Osteoblast (primary cell): ENCODE measurements around the gene RUVBL1. TPM values are rescaled to one million over a fixed set of nuclear protein-coding genes. Genes with fewer than 3 reads are reported as not detected.

Experiments
- DNase-seq: peaks from one replicate; pipeline ENCODE4 v3.0.0; 2011; ENCODE audit warnings: low spot score, mixed read lengths; ENCODE audit not compliant: insufficient read length; ENCODE audit errors: missing footprints
- H2AFZ ChIP-seq: 2 replicates; pipeline ENCODE4 v1.6.0; 2011; ENCODE audit warnings: mild to moderate bottlenecking, low read length
- H3K27ac ChIP-seq: 2 replicates; pipeline ENCODE4 v1.5.1; 2011; ENCODE audit warnings: mild to moderate bottlenecking, low read depth, low read length, moderate library complexity
- H3K27me3 ChIP-seq: 2 replicates; pipeline ENCODE4 v1.6.0; 2012; ENCODE audit warnings: mild to moderate bottlenecking, control low read depth, inconsistent platforms, low read length, moderate library complexity; ENCODE audit not compliant: insufficient read depth
- H3K36me3 ChIP-seq: 2 replicates; pipeline ENCODE4 v1.5.1; 2011; ENCODE audit warnings: mild to moderate bottlenecking, low read length, control low read depth, moderate library complexity; ENCODE audit not compliant: insufficient read depth
- H3K4me1 ChIP-seq: 2 replicates; pipeline ENCODE4 v1.5.1; 2011; ENCODE audit warnings: mild to moderate bottlenecking, low read length, control low read depth, moderate library complexity; ENCODE audit not compliant: insufficient read depth
- H3K4me2 ChIP-seq: 2 replicates; pipeline ENCODE4 v1.6.0; 2011; ENCODE audit warnings: mild to moderate bottlenecking, low read length; ENCODE audit not compliant: insufficient read depth
- H3K4me3 ChIP-seq: fragments of 200-600 bp; sonication (generic); 3 replicates; pipeline ENCODE4 v1.5.1; 2012; ENCODE audit warnings: mild to moderate bottlenecking, low read length, inconsistent platforms; ENCODE audit not compliant: insufficient read depth
- H3K79me2 ChIP-seq: 2 replicates; pipeline ENCODE4 v1.6.0; 2012; ENCODE audit warnings: mild to moderate bottlenecking, low read length, control low read depth, inconsistent platforms; ENCODE audit not compliant: insufficient read depth
- H3K9me3 ChIP-seq: 2 replicates; pipeline ENCODE4 v1.5.1; 2011; ENCODE audit warnings: low read depth, low read length, control low read depth
- H4K20me1 ChIP-seq: 2 replicates; pipeline ENCODE4 v1.6.0; 2012; ENCODE audit warnings: mild to moderate bottlenecking, low read length, control low read depth; ENCODE audit not compliant: insufficient read depth
- total RNA-seq: library from RNA; depleted of rRNA; stranded (reverse); fragments of >200 nt; gene quantifications from 2 replicates; pipeline ENCODE4 v1.2.3, GENCODE V29; 2012
- TF ChIP-seq, protein P1 (sequence below): IDR thresholded peaks from 2 replicates; pipeline ENCODE4 v1.5.1; 2011; ENCODE audit warnings: mild to moderate bottlenecking, low read depth, low read length, moderate library complexity; ENCODE audit errors: extremely low read depth

RUVBL1 gene
- total RNA-seq, 1 donor, result 41.6 TPM

DNA sequence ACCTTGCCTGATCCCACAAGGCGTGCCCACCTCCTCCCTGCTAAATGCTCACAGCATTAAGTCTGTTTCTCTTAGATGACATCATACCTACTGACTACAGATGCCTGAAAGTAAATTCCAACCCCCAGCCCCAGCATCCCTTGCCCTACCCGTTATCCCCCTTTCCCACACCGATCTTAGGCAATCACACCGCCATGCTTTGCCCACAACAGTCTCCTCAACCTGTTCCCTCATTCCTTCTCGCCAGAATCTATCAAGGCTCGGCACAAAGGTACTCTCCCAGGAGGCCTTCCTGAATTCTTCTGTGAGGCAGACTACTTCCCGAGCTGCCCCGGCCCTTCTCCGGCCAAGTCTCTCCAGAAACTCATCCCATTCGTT lies 72.2 kb downstream of the RUVBL1 start:
- Histone ChIP-seq H3K27ac (peak overlapping the region; percentile 81), H4K20me1 (peaks cover 35% of the 10 kb centered on the region), H3K4me3 (peak overlapping the region; percentile 95), H3K4me1 (peaks cover 36% of the 10 kb centered on the region), H3K9me3 (no peaks in the 10 kb centered on the region), H2AFZ (peak overlapping the region; percentile 99), H3K4me2 (peak overlapping the region; percentile 99), H3K79me2 (peaks cover 48% of the 10 kb centered on the region), H3K36me3 (peaks cover 30% of the 10 kb centered on the region), H3K27me3 (peaks cover 13% of the 10 kb centered on the region)
- DNase-seq, result peak; percentile 71
- TF ChIP-seq, protein P1, sequence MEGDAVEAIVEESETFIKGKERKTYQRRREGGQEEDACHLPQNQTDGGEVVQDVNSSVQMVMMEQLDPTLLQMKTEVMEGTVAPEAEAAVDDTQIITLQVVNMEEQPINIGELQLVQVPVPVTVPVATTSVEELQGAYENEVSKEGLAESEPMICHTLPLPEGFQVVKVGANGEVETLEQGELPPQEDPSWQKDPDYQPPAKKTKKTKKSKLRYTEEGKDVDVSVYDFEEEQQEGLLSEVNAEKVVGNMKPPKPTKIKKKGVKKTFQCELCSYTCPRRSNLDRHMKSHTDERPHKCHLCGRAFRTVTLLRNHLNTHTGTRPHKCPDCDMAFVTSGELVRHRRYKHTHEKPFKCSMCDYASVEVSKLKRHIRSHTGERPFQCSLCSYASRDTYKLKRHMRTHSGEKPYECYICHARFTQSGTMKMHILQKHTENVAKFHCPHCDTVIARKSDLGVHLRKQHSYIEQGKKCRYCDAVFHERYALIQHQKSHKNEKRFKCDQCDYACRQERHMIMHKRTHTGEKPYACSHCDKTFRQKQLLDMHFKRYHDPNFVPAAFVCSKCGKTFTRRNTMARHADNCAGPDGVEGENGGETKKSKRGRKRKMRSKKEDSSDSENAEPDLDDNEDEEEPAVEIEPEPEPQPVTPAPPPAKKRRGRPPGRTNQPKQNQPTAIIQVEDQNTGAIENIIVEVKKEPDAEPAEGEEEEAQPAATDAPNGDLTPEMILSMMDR, result no peak

DNA sequence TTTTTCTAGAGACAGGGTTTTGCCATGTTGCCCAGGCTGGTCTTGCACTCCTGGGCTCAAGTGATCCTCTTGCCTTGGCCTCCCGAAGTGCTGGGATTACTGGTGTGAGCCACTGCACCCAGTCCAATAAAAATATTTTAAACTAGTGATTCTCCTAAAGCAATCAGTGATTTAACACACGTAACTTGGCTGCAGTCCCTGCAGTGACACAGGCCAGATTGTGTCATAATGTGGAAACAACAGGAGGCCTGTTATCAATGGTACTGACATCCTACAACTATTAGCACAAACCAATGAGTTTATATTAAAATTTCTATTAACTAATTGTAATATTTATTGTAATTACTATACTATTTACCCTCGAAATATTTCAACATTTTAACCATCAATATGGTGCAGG lies 73.0 kb downstream of the RUVBL1 start:
- H2AFZ ChIP-seq, result no peak overlapping the region
- H3K9me3 ChIP-seq, result no peaks in the 10 kb centered on the region
- H4K20me1 ChIP-seq, result peaks cover 27% of the 10 kb centered on the region
- H3K4me1 ChIP-seq, result peaks cover 34% of the 10 kb centered on the region
- H3K27ac ChIP-seq, result no peak overlapping the region
- no peak for DNase-seq
- H3K36me3 ChIP-seq, result peaks cover 21% of the 10 kb centered on the region
- TF ChIP-seq, protein P1, result no peak
- H3K4me2 ChIP-seq, result peak overlapping the region; percentile 99
- no peak overlapping the region for H3K4me3 ChIP-seq
- peaks cover 13% of the 10 kb centered on the region for H3K27me3 ChIP-seq
- peaks cover 39% of the 10 kb centered on the region for H3K79me2 ChIP-seq

GRCh38 chr3:128041344-128041743 lies 82.3 kb downstream of the RUVBL1 start:
- H3K79me2 ChIP-seq, result no peaks in the 10 kb centered on the region
- no peak overlapping the region for H3K4me2 ChIP-seq
- H3K9me3 ChIP-seq, result no peaks in the 10 kb centered on the region
- no peak overlapping the region for H2AFZ ChIP-seq
- H3K4me1 ChIP-seq, result no peaks in the 10 kb centered on the region
- H3K27me3 ChIP-seq, result peaks cover 37% of the 10 kb centered on the region
- TF ChIP-seq, protein P1, result no peak
- H3K4me3 ChIP-seq, result no peak overlapping the region
- no peaks in the 10 kb centered on the region for H4K20me1 ChIP-seq
- DNase-seq, result no peak
- H3K27ac ChIP-seq, result no peak overlapping the region
- no peaks in the 10 kb centered on the region for H3K36me3 ChIP-seq

DNA sequence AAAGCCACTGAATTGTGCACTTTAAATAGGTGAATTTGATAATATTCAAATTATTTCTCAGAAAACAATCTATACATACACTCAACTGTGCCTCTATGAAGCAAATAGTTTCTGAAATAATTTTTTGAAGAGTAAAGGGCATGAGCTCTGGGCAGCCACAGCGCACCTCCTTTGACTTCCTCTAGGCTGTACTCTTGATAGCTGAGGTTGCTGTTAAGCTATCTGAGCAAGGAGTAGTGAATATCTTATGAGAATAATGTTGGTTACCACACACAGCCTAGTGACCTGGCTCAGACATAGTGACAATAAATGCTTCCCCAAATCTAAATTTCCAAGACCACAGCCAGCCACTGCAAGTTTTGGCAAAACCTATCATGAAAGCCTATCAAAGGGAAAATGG lies 83.0 kb downstream of the RUVBL1 start:
- no peaks in the 10 kb centered on the region for H3K36me3 ChIP-seq
- no peak overlapping the region for H2AFZ ChIP-seq
- H3K4me2 ChIP-seq, result no peak overlapping the region
- no peak overlapping the region for H3K4me3 ChIP-seq
- H3K27ac ChIP-seq, result no peak overlapping the region
- no peaks in the 10 kb centered on the region for H3K79me2 ChIP-seq
- peaks cover 40% of the 10 kb centered on the region for H3K27me3 ChIP-seq
- DNase-seq, result no peak
- H4K20me1 ChIP-seq, result no peaks in the 10 kb centered on the region
- H3K9me3 ChIP-seq, result no peaks in the 10 kb centered on the region
- TF ChIP-seq, protein P1, result no peak
- H3K4me1 ChIP-seq, result no peaks in the 10 kb centered on the region
